Neural cell (in vitro differentiated cells): ENCODE measurements around the gene BCHE. TPM values are rescaled to one million over a fixed set of nuclear protein-coding genes. Genes with fewer than 3 reads are reported as not detected.

Experiments used
- H2AFZ ChIP-seq: fragments of 200-600, 300-800 bp; sonication (generic), shearing (Covaris generic); 2 replicates; pipeline ENCODE4 v1.6.0; 2014; ENCODE audit warnings: low read depth, mild to moderate bottlenecking, antibody characterized with exemption, low read length, moderate library complexity
- H3F3A ChIP-seq: fragments of 200-600 bp; shearing (Covaris generic); 2 replicates; pipeline ENCODE4 v1.6.1; 2016; ENCODE audit warnings: mild to moderate bottlenecking, moderate library complexity, mixed read lengths, antibody characterized with exemption, low read length; ENCODE audit not compliant: insufficient read depth, poor library complexity, severe bottlenecking
- H3K27ac ChIP-seq: fragments of 200-600, 300-800 bp; sonication (generic), shearing (Covaris generic); 2 replicates; pipeline ENCODE4 v1.5.1; 2014; ENCODE audit warnings: mild to moderate bottlenecking, low read length, moderate library complexity
- H3K27me3 ChIP-seq: fragments of 300-800, 200-600 bp; sonication (generic), shearing (Covaris generic); 2 replicates; pipeline ENCODE4 v1.6.0; 2014; ENCODE audit warnings: mild to moderate bottlenecking, low read depth, low read length, moderate library complexity; ENCODE audit not compliant: insufficient read depth
- H3K36me3 ChIP-seq: fragments of 300-800, 200-600 bp; sonication (generic), shearing (Covaris generic); 2 replicates; pipeline ENCODE4 v1.5.1; 2014; ENCODE audit warnings: mild to moderate bottlenecking, antibody characterized with exemption, low read length, moderate library complexity; ENCODE audit not compliant: insufficient read depth
- H3K4me2 ChIP-seq: fragments of 300-800, 200-600 bp; sonication (generic), shearing (Covaris generic); 2 replicates; pipeline ENCODE4 v1.6.0; 2014; ENCODE audit warnings: mild to moderate bottlenecking, low read length
- H3K4me3 ChIP-seq: fragments of 300-800, 200-600 bp; sonication (generic), shearing (Covaris generic); 2 replicates; pipeline ENCODE4 v1.5.1; 2014; ENCODE audit warnings: mild to moderate bottlenecking, low read length, moderate library complexity
- H3K79me2 ChIP-seq: fragments of 200-600 bp; shearing (Covaris generic); replicated peaks from 2 replicates; pipeline ENCODE4 v1.6.0; 2014; ENCODE audit warnings: mild to moderate bottlenecking, low read length, moderate library complexity; ENCODE audit not compliant: insufficient read depth
- H3K9ac ChIP-seq: fragments of 300-800, 200-600 bp; sonication (generic), shearing (Covaris generic); 2 replicates; pipeline ENCODE4 v1.6.1; 2016; ENCODE audit warnings: mild to moderate bottlenecking, low read length, mixed read lengths
- H3K9me2 ChIP-seq: fragments of 200-600 bp; shearing (Covaris generic); 2 replicates; pipeline ENCODE4 v1.6.1; 2016; ENCODE audit warnings: mild to moderate bottlenecking, low read length, mixed read lengths; ENCODE audit not compliant: insufficient read depth
- H3K9me3 ChIP-seq: fragments of 200-600, 300-800 bp; sonication (generic), shearing (Covaris generic); 2 replicates; pipeline ENCODE4 v1.6.1; 2016; ENCODE audit warnings: mild to moderate bottlenecking, mixed run types, low read length, moderate library complexity, mixed read lengths
- H4K20me1 ChIP-seq: fragments of 200-600 bp; shearing (Covaris generic); 2 replicates; pipeline ENCODE4 v1.6.1; 2016; ENCODE audit warnings: mild to moderate bottlenecking, mixed run types; ENCODE audit not compliant: insufficient read depth
- EP300 ChIP-seq: fragments of 450-650 bp; conservative IDR thresholded peaks from 2 replicates; pipeline ENCODE4 v1.6.1; 2014; ENCODE audit warnings: antibody characterized with exemption, mild to moderate bottlenecking, moderate library complexity; ENCODE audit not compliant: poor library complexity, severe bottlenecking
- EZH2 ChIP-seq: fragments of 200-600, 300-800 bp; shearing (Covaris generic), sonication (generic); IDR thresholded peaks from 2 replicates; pipeline ENCODE4 v1.6.1; 2014; ENCODE audit warnings: antibody characterized with exemption, low read length, borderline replicate concordance, mild to moderate bottlenecking; ENCODE audit not compliant: insufficient read depth, poor library complexity, severe bottlenecking
- MXI1 ChIP-seq: fragments of 450-650 bp; conservative IDR thresholded peaks from 2 replicates; pipeline ENCODE4 v1.6.1; 2014; ENCODE audit warnings: antibody characterized with exemption, mild to moderate bottlenecking; ENCODE audit not compliant: poor library complexity, severe bottlenecking
- POLR2AphosphoS5 ChIP-seq: IDR thresholded peaks from 2 replicates; pipeline ENCODE4 v1.6.1; 2012
- RAD21 ChIP-seq: fragments of 450-650 bp; conservative IDR thresholded peaks from 2 replicates; pipeline ENCODE4 v1.6.1; 2014; ENCODE audit warnings: antibody characterized with exemption, mild to moderate bottlenecking, moderate library complexity
- SMC3 ChIP-seq: fragments of 450-650 bp; conservative IDR thresholded peaks from 2 replicates; pipeline ENCODE4 v1.6.1; 2014; ENCODE audit warnings: antibody characterized with exemption, mild to moderate bottlenecking, moderate library complexity; ENCODE audit not compliant: poor library complexity
- TAF1 ChIP-seq: IDR thresholded peaks from 2 replicates; pipeline ENCODE4 v1.6.1; 2012; ENCODE audit warnings: low read depth
- polyA plus RNA-seq: library from polyadenylated mRNA; depleted of rRNA; stranded (reverse); fragments of >200 nt; gene quantifications from 2 replicates; pipeline ENCODE4 v1.2.3, GENCODE V29; 2014
- TF ChIP-seq, protein P1 (sequence below): IDR thresholded peaks from 2 replicates; pipeline ENCODE4 v1.6.1; 2012; ENCODE audit warnings: borderline replicate concordance
- TF ChIP-seq, protein P2 (sequence below): fragments of 450-650 bp; IDR thresholded peaks from 2 replicates; pipeline ENCODE4 v1.5.1; 2014; ENCODE audit warnings: antibody characterized with exemption, mild to moderate bottlenecking, moderate library complexity; ENCODE audit not compliant: poor library complexity, severe bottlenecking

BCHE gene
- polyA plus RNA-seq, 1 donor from 2014 or later: 2.6 TPM

DNA sequence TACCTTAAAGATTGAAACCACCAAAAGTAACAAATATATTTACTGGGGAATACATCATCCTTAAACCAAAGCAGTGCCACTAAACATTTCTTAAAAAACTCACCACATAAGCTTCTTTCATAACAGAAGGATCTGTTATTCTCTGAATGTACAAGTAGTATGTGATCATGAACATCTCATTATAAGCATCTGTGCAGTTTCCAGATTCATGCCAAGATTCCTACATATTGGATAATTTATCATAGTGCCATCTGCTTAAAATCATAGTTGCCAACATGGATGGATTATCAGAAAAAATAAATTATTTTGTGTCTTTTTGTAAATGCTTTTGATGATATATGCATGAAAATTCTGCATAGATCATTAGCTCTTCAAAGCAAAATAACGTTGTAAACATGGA, 21.8 kb upstream of the BCHE start:
- no peak for TF ChIP-seq MXI1
- Histone ChIP-seq H3K9me3 (no peaks in the 10 kb centered on the region), H4K20me1 (no peaks in the 10 kb centered on the region), H3K9ac (no peak overlapping the region), H3F3A (no peaks in the 10 kb centered on the region), H3K9me2 (no peaks in the 10 kb centered on the region), H3K4me2 (no peak overlapping the region), H3K27me3 (no peaks in the 10 kb centered on the region), H3K79me2 (no peaks in the 10 kb centered on the region), H3K4me3 (no peak overlapping the region), H3K36me3 (no peaks in the 10 kb centered on the region), H3K27ac (no peak overlapping the region), H2AFZ (no peak overlapping the region)

DNA sequence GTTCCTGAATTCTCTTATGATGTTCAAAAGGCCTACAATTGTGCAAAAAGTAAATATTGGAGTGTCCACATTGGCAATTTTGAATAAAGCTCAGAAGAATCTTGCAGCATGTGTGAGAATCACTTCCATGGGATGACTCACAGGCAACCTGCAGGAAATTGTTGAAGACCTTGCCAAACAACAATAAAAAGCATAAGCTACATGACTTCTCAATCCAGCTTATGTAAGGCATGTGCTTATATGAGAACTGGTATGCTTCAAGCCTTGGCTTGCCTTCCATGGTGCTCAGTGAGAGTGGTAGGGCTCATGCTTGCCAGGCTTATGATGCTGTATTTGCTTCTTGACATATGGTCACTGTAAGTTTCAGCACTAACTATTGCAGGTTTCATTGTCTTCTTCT, 18.4 kb upstream of the BCHE start:
- no peaks in the 10 kb centered on the region for H3K27me3 ChIP-seq
- TF ChIP-seq EZH2 (no peak), RAD21 (no peak), POLR2AphosphoS5 (no peak), SMC3 (no peak), MXI1 (no peak), TAF1 (no peak), EP300 (no peak)
- TF ChIP-seq, protein P1, sequence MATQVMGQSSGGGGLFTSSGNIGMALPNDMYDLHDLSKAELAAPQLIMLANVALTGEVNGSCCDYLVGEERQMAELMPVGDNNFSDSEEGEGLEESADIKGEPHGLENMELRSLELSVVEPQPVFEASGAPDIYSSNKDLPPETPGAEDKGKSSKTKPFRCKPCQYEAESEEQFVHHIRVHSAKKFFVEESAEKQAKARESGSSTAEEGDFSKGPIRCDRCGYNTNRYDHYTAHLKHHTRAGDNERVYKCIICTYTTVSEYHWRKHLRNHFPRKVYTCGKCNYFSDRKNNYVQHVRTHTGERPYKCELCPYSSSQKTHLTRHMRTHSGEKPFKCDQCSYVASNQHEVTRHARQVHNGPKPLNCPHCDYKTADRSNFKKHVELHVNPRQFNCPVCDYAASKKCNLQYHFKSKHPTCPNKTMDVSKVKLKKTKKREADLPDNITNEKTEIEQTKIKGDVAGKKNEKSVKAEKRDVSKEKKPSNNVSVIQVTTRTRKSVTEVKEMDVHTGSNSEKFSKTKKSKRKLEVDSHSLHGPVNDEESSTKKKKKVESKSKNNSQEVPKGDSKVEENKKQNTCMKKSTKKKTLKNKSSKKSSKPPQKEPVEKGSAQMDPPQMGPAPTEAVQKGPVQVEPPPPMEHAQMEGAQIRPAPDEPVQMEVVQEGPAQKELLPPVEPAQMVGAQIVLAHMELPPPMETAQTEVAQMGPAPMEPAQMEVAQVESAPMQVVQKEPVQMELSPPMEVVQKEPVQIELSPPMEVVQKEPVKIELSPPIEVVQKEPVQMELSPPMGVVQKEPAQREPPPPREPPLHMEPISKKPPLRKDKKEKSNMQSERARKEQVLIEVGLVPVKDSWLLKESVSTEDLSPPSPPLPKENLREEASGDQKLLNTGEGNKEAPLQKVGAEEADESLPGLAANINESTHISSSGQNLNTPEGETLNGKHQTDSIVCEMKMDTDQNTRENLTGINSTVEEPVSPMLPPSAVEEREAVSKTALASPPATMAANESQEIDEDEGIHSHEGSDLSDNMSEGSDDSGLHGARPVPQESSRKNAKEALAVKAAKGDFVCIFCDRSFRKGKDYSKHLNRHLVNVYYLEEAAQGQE: no peak

DNA sequence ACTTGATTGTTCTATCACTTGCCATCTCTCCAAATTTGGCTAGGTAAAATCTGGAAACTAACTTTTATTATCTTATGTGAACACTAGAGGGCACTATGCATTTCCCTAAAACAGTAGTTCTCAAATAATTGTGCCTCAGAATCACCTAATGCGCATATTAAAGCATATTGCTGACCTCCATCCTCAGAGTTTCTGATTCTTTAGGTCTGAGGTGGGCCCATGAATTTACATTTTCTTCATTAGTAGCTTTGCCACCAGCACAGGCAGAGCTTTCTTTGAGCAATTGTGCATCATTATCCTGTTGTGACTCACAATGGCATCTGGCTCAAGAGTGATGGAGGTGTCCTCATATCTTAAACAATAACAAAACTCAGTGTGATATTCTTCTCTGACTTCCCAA, 17.5 kb upstream of the BCHE start:
- no peak overlapping the region for H3K9ac ChIP-seq
- H3K27ac ChIP-seq: no peak overlapping the region

More for the DNA sequence above, 18.4 kb upstream of the BCHE start:
- no peak overlapping the region for H3K4me2 ChIP-seq
- H3F3A ChIP-seq: no peaks in the 10 kb centered on the region
- no peak overlapping the region for H3K4me3 ChIP-seq
- H3K79me2 ChIP-seq: no peaks in the 10 kb centered on the region
- H3K9ac ChIP-seq: no peak overlapping the region
- no peaks in the 10 kb centered on the region for H3K36me3 ChIP-seq
- no peak overlapping the region for H2AFZ ChIP-seq
- no peaks in the 10 kb centered on the region for H4K20me1 ChIP-seq
- H3K9me2 ChIP-seq: no peaks in the 10 kb centered on the region
- H3K27ac ChIP-seq: no peak overlapping the region
- H3K9me3 ChIP-seq: no peaks in the 10 kb centered on the region

More for the DNA sequence above, 17.5 kb upstream of the BCHE start:
- H3F3A ChIP-seq: no peaks in the 10 kb centered on the region
- no peaks in the 10 kb centered on the region for H3K79me2 ChIP-seq
- no peak overlapping the region for H3K4me2 ChIP-seq
- no peak overlapping the region for H2AFZ ChIP-seq
- no peaks in the 10 kb centered on the region for H3K27me3 ChIP-seq
- TF ChIP-seq, protein P1: no peak
- TF ChIP-seq, protein P2, sequence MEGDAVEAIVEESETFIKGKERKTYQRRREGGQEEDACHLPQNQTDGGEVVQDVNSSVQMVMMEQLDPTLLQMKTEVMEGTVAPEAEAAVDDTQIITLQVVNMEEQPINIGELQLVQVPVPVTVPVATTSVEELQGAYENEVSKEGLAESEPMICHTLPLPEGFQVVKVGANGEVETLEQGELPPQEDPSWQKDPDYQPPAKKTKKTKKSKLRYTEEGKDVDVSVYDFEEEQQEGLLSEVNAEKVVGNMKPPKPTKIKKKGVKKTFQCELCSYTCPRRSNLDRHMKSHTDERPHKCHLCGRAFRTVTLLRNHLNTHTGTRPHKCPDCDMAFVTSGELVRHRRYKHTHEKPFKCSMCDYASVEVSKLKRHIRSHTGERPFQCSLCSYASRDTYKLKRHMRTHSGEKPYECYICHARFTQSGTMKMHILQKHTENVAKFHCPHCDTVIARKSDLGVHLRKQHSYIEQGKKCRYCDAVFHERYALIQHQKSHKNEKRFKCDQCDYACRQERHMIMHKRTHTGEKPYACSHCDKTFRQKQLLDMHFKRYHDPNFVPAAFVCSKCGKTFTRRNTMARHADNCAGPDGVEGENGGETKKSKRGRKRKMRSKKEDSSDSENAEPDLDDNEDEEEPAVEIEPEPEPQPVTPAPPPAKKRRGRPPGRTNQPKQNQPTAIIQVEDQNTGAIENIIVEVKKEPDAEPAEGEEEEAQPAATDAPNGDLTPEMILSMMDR: peak; percentile 66
- TF ChIP-seq EZH2: no peak
- TF ChIP-seq RAD21: peak; percentile 58
- TF ChIP-seq MXI1: no peak
- TF ChIP-seq TAF1: no peak
- TF ChIP-seq SMC3: peak; percentile 61
- no peak for TF ChIP-seq POLR2AphosphoS5
- TF ChIP-seq EP300: no peak
- H3K36me3 ChIP-seq: no peaks in the 10 kb centered on the region
- H3K4me3 ChIP-seq: no peak overlapping the region
- no peaks in the 10 kb centered on the region for H3K9me2 ChIP-seq
- H4K20me1 ChIP-seq: no peaks in the 10 kb centered on the region
- no peaks in the 10 kb centered on the region for H3K9me3 ChIP-seq
